Sigmoid colon (tissue), 4 donors: ENCODE data around the gene ROMO1.

ENCODE experiments used
- EP300 ChIP-seq, 4 donors: sonication (generic); formaldehyde crosslinking; IDR thresholded peaks; one replicate each; pipeline ENCODE4 v1.6.1; 2017; ENCODE audit warnings: antibody characterized with exemption in 4 of 4
- POLR2A ChIP-seq, 2 donors: fragments of 450-650 bp; IDR thresholded peaks; one replicate each; pipeline ENCODE4 v1.6.1; 2016; ENCODE audit warnings: antibody characterized with exemption in 2 of 2, mild to moderate bottlenecking in 2 of 2, moderate library complexity in 2 of 2
- TF ChIP-seq, protein P1 (sequence below), 4 experiments: fragments of 450-650 bp in 3 of 4; fragments of 200-600 bp in 1 of 4; IDR thresholded peaks; one replicate each; pipeline ENCODE4 v1.5.1; 2016 to 2019; ENCODE audit warnings: antibody characterized with exemption in 4 of 4, mild to moderate bottlenecking in 3 of 4, moderate library complexity in 2 of 4

- TF ChIP-seq, protein P1, sequence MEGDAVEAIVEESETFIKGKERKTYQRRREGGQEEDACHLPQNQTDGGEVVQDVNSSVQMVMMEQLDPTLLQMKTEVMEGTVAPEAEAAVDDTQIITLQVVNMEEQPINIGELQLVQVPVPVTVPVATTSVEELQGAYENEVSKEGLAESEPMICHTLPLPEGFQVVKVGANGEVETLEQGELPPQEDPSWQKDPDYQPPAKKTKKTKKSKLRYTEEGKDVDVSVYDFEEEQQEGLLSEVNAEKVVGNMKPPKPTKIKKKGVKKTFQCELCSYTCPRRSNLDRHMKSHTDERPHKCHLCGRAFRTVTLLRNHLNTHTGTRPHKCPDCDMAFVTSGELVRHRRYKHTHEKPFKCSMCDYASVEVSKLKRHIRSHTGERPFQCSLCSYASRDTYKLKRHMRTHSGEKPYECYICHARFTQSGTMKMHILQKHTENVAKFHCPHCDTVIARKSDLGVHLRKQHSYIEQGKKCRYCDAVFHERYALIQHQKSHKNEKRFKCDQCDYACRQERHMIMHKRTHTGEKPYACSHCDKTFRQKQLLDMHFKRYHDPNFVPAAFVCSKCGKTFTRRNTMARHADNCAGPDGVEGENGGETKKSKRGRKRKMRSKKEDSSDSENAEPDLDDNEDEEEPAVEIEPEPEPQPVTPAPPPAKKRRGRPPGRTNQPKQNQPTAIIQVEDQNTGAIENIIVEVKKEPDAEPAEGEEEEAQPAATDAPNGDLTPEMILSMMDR (IDR thresholded peaks at IDR 0.05): no peak
- TF ChIP-seq EP300 (IDR thresholded peaks at IDR 0.05) (no peak), POLR2A (IDR thresholded peaks at IDR 0.05) (no peak)
Observed at GRCh38 chr20:35695978-35696377, 3.2 kb upstream of the ROMO1 start.
